H9 (cell line): ENCODE measurements around the gene AP1S1. TPM values are rescaled to one million over a fixed set of nuclear protein-coding genes. Genes with fewer than 3 reads are reported as not detected.

Source experiments
- DNase-seq: peaks from one replicate; pipeline ENCODE4 v3.0.0-alpha.2; 2017
- H2AFZ ChIP-seq: one replicate; pipeline ENCODE4 v1.6.1; 2013; ENCODE audit warnings: mild to moderate bottlenecking, low read length, control low read depth, moderate library complexity
- H2AK5ac ChIP-seq: 2 replicates; pipeline ENCODE4 v1.6.1; 2013; ENCODE audit warnings: low read length, control low read depth, mixed read lengths; ENCODE audit not compliant: insufficient read length
- H2BK120ac ChIP-seq: one replicate; pipeline ENCODE4 v1.6.1; 2013; ENCODE audit warnings: low read depth, mild to moderate bottlenecking, low read length, control low read depth, inconsistent platforms; ENCODE audit not compliant: poor library complexity, severe bottlenecking
- H2BK12ac ChIP-seq: 2 replicates; pipeline ENCODE4 v1.6.1; 2013; ENCODE audit warnings: low read length, control low read depth, mixed read lengths, low read depth; ENCODE audit not compliant: insufficient read length
- H2BK15ac ChIP-seq: 2 replicates; pipeline ENCODE4 v1.6.1; 2013; ENCODE audit warnings: low read depth, low read length, control low read depth
- H2BK20ac ChIP-seq: one replicate; pipeline ENCODE4 v1.6.1; 2013; ENCODE audit warnings: low read depth, mild to moderate bottlenecking, low read length, control low read depth, inconsistent platforms; ENCODE audit not compliant: poor library complexity, severe bottlenecking
- H2BK5ac ChIP-seq: 2 replicates; pipeline ENCODE4 v1.6.1; 2013; ENCODE audit warnings: low read length, control low read depth, mixed read lengths; ENCODE audit not compliant: insufficient read length
- H3K14ac ChIP-seq: 2 replicates; pipeline ENCODE4 v1.6.1; 2013; ENCODE audit warnings: low read length, control low read depth; ENCODE audit not compliant: insufficient read depth
- H3K18ac ChIP-seq: 2 replicates; pipeline ENCODE4 v1.6.1; 2013; ENCODE audit warnings: low read depth, mild to moderate bottlenecking, mixed read lengths, low read length, control low read depth; ENCODE audit not compliant: insufficient read length
- H3K23ac ChIP-seq: 2 replicates; pipeline ENCODE4 v1.6.1; 2013; ENCODE audit warnings: low read length, control low read depth, mixed read lengths, low read depth; ENCODE audit not compliant: insufficient read length
- H3K23me2 ChIP-seq: 2 replicates; pipeline ENCODE4 v1.6.1; 2013; ENCODE audit warnings: low read depth, mild to moderate bottlenecking, mixed read lengths, low read length, control low read depth; ENCODE audit not compliant: insufficient read length, poor library complexity, severe bottlenecking
- H3K27ac ChIP-seq: 2 replicates; pipeline ENCODE4 v1.5.1; 2013; ENCODE audit warnings: low read length, control low read depth, mixed read lengths, low read depth; ENCODE audit not compliant: insufficient read length
- H3K27me3 ChIP-seq: 2 replicates; pipeline ENCODE4 v1.6.1; 2013; ENCODE audit warnings: low read length, control low read depth, inconsistent platforms; ENCODE audit not compliant: insufficient read depth
- H3K4ac ChIP-seq: 2 replicates; pipeline ENCODE4 v1.6.1; 2013; ENCODE audit warnings: low read depth, mild to moderate bottlenecking, control low read depth, inconsistent platforms, low read length, moderate library complexity
- H3K4me1 ChIP-seq: 2 replicates; pipeline ENCODE4 v1.6.1; 2013; ENCODE audit warnings: low read length, control low read depth, inconsistent platforms; ENCODE audit not compliant: insufficient read depth
- H3K4me2 ChIP-seq: 2 replicates; pipeline ENCODE4 v1.6.1; 2013; ENCODE audit warnings: low read length, control low read depth, mixed read lengths; ENCODE audit not compliant: insufficient read length, insufficient read depth
- H3K56ac ChIP-seq: 2 replicates; pipeline ENCODE4 v1.6.1; 2013; ENCODE audit warnings: low read depth, mild to moderate bottlenecking, mixed read lengths, low read length, control low read depth; ENCODE audit not compliant: insufficient read length
- H3K79me1 ChIP-seq: 2 replicates; pipeline ENCODE4 v1.6.1; 2013; ENCODE audit warnings: low read depth, mild to moderate bottlenecking, moderate library complexity, low read length, control low read depth, inconsistent platforms; ENCODE audit not compliant: insufficient read depth, poor library complexity, severe bottlenecking
- H3K79me2 ChIP-seq: 2 replicates; pipeline ENCODE4 v1.6.1; 2013; ENCODE audit warnings: low read length, control low read depth, inconsistent platforms; ENCODE audit not compliant: insufficient read depth
- H3K9ac ChIP-seq: 2 replicates; pipeline ENCODE4 v1.6.1; 2013; ENCODE audit warnings: low read length, control low read depth, mixed read lengths; ENCODE audit not compliant: insufficient read length; ENCODE audit errors: extremely low read depth
- H3K9me3 ChIP-seq: one replicate; pipeline ENCODE4 v1.6.1; 2013; ENCODE audit warnings: low read depth, low read length, inconsistent platforms; ENCODE audit not compliant: control insufficient read depth
- H3T11ph ChIP-seq: one replicate; pipeline ENCODE4 v1.6.1; 2013; ENCODE audit warnings: mild to moderate bottlenecking, low read length, control low read depth, inconsistent platforms
- H4K20me1 ChIP-seq: one replicate; pipeline ENCODE4 v1.6.1; 2013; ENCODE audit not compliant: control insufficient read depth, insufficient read length, insufficient read depth
- H4K5ac ChIP-seq: 2 replicates; pipeline ENCODE4 v1.6.1; 2013; ENCODE audit warnings: low read depth, mild to moderate bottlenecking, mixed read lengths, low read length, control low read depth; ENCODE audit not compliant: insufficient read length
- H4K8ac ChIP-seq: replicated peaks from 2 replicates; pipeline ENCODE4 v1.6.1; 2013; ENCODE audit warnings: low read length, control low read depth, mixed read lengths, low read depth; ENCODE audit not compliant: insufficient read length
- H4K91ac ChIP-seq: 2 replicates; pipeline ENCODE4 v1.6.1; 2013; ENCODE audit warnings: low read depth, mild to moderate bottlenecking, moderate library complexity, mixed read lengths, low read length, control low read depth; ENCODE audit not compliant: insufficient read length
- H3K27ac Mint-ChIP-seq, 3 experiments: 2 replicates in 2 of 3; 3 replicates in 1 of 3; pipeline ENCODE4 v1.8.0; 2020 to 2021; ENCODE audit warnings: mixed read lengths in 3 of 3, mild to moderate bottlenecking in 1 of 3, moderate library complexity in 1 of 3
- H3K27me3 Mint-ChIP-seq: 2 replicates; pipeline ENCODE4 v1.8.0; 2021; ENCODE audit warnings: low read depth, mild to moderate bottlenecking, moderate library complexity, mixed read lengths
- H3K36me3 Mint-ChIP-seq, 3 experiments: 2 replicates in 2 of 3; 3 replicates in 1 of 3; pipeline ENCODE4 v1.8.0; 2020 to 2021; ENCODE audit warnings: low read depth in 3 of 3, mixed read lengths in 3 of 3; ENCODE audit not compliant: insufficient read depth in 1 of 3
- H3K4me1 Mint-ChIP-seq, 2 experiments: 2 replicates each; pipeline ENCODE4 v1.8.0; 2020; ENCODE audit warnings: mixed read lengths in 2 of 2
- H3K4me3 Mint-ChIP-seq, 2 experiments: 2 replicates in 1 of 2; 3 replicates in 1 of 2; pipeline ENCODE4 v1.8.0; 2020 to 2021; ENCODE audit warnings: mild to moderate bottlenecking in 2 of 2, mixed read lengths in 2 of 2, moderate library complexity in 1 of 2
- H3K9me3 Mint-ChIP-seq, 2 experiments: 2 replicates in 1 of 2; 3 replicates in 1 of 2; pipeline ENCODE4 v1.8.0; 2020; ENCODE audit warnings: mild to moderate bottlenecking in 2 of 2, mixed read lengths in 2 of 2, moderate library complexity in 1 of 2
- CTCF ChIP-seq: fragments of 200-600 bp; sonication (generic); conservative IDR thresholded peaks from 3 replicates; pipeline ENCODE4 v1.8.0; 2021; ENCODE audit warnings: antibody characterized with exemption, mild to moderate bottlenecking
- WGBS: extraction: QIAGEN DNeasy Blood & Tissue Kit; methylation state at CpG from one replicate; pipeline ENCODE4 v1.1.7; 2013; ENCODE audit warnings: missing lambda C conversion rate, low lambda C conversion rate, mixed read lengths; ENCODE audit not compliant: insufficient read length; ENCODE audit errors: extremely low coverage; 5-methylcytosine and 5-hydroxymethylcytosine counted together
- total RNA-seq: library from RNA; stranded (reverse); gene quantifications from 2 replicates; pipeline ENCODE4 v1.2.1, GENCODE V29; 2021

AP1S1 gene
- total RNA-seq, 1 experiment from 2014 or later = 65.2 TPM

GRCh38 chr7:101206665-101207042 is 52.4 kb downstream of the AP1S1 start:
- Histone ChIP-seq H2BK15ac (no peak overlapping the region), H3K79me1 (no peaks in the 10 kb centered on the region), H2BK20ac (no peak overlapping the region), H3K27me3 (no peaks in the 10 kb centered on the region), H3K27ac (no peak overlapping the region), H2AFZ (no peak overlapping the region), H3K9ac (no peak overlapping the region), H4K5ac (no peak overlapping the region), H3K23ac (no peak overlapping the region), H3K18ac (no peak overlapping the region), H2BK12ac (no peak overlapping the region), H3K4ac (no peak overlapping the region), H3K23me2 (peaks cover 3% of the 10 kb centered on the region), H3T11ph (no peak overlapping the region), H3K4me1 (no peaks in the 10 kb centered on the region), H3K56ac (no peak overlapping the region), H2BK5ac (no peak overlapping the region), H3K79me2 (no peaks in the 10 kb centered on the region), H4K8ac (no peak overlapping the region), H3K14ac (no peak overlapping the region), H2AK5ac (no peak overlapping the region), H3K4me2 (no peak overlapping the region), H3K9me3 (no peaks in the 10 kb centered on the region), H4K91ac (no peak overlapping the region), H2BK120ac (no peak overlapping the region), H4K20me1 (no peaks in the 10 kb centered on the region)
- no peaks in the 10 kb centered on the region for H3K4me1 Mint-ChIP-seq
- peaks cover 7% of the 10 kb centered on the region for H3K27me3 Mint-ChIP-seq
- no CpG with 5 or more reads among the region's 19 CpGs for WGBS
- no peak for TF ChIP-seq CTCF
- peaks cover 7 to 40% (median 19%) of the 10 kb centered on the region in 3 experiments; a peak in 6 of 7 replicates for H3K36me3 Mint-ChIP-seq
- H3K4me3 Mint-ChIP-seq = no peak overlapping the region
- DNase-seq = no peak
- H3K27ac Mint-ChIP-seq = peak overlapping the region in 1 of 3 experiments; percentile 49; a peak in 1 of 7 replicates
- H3K9me3 Mint-ChIP-seq = no peaks in the 10 kb centered on the region
